HEK293 (cell line): ENCODE measurements around the gene CCDC27.

Experiments
- CTCF ChIA-PET: fragments of 350-600 bp; formaldehyde crosslinking; extraction: SDS; loops from one replicate; lab custom pipeline; 2021; ENCODE audit warnings: antibody characterized with exemption; lab: Yijun Ruan, JAX
- POLR2A ChIA-PET: fragments of 300-600 bp; formaldehyde crosslinking; extraction: SDS; loops from one replicate; lab custom pipeline; 2020; ENCODE audit warnings: antibody characterized with exemption, inconsistent platforms; lab: Yijun Ruan, JAX
- H3K27ac ChIP-seq: fragments of 200-500 bp; sonication (Bioruptor generic); 2 replicates; pipeline ENCODE4 v1.5.1; 2014; ENCODE audit warnings: low read depth, low read length, control low read depth, inconsistent platforms; ENCODE audit errors: extremely low read depth
- H3K36me3 ChIP-seq, 2 experiments: fragments of 200-500 bp in 1 of 2; sonication (Bioruptor generic) in 1 of 2; 1 replicate in 1 of 2; 2 replicates in 1 of 2; pipeline ENCODE4 v1.5.1; 2014 to 2017; ENCODE audit warnings: inconsistent platforms in 2 of 2, low read length in 2 of 2; ENCODE audit not compliant: control insufficient read depth in 2 of 2, insufficient read depth in 1 of 2
- H3K4me1 ChIP-seq: fragments of 200-500 bp; sonication (Bioruptor generic); 2 replicates; pipeline ENCODE4 v1.5.1; 2014; ENCODE audit warnings: mild to moderate bottlenecking, low read length, inconsistent platforms; ENCODE audit not compliant: control insufficient read depth, insufficient read depth
- H3K4me3 ChIP-seq: 2 replicates; pipeline ENCODE4 v1.5.1; 2011; ENCODE audit warnings: low read depth, mild to moderate bottlenecking, control low read depth, low read length, moderate library complexity
- H3K9me3 ChIP-seq: fragments of 200-500 bp; sonication (Bioruptor generic); 2 replicates; pipeline ENCODE4 v1.5.1; 2014; ENCODE audit warnings: low read depth, low read length, inconsistent platforms; ENCODE audit not compliant: control insufficient read depth, insufficient read depth
- BCL11B ChIP-seq: fragments of 450-650 bp; formaldehyde crosslinking; IDR thresholded peaks from 2 replicates; pipeline ENCODE4 v1.5.1; 2016; ENCODE audit warnings: low read depth, missing biosample characterization, missing genetic modification characterization
- HOXD13 ChIP-seq: sonication (generic); formaldehyde crosslinking; IDR thresholded peaks from 2 replicates; pipeline ENCODE4 v1.8.0; 2022; ENCODE audit warnings: missing genetic modification reagents, borderline replicate concordance
- ZFP41 ChIP-seq: fragments of 450-650 bp; formaldehyde crosslinking; IDR thresholded peaks from 2 replicates; pipeline ENCODE4 v1.5.1; 2016; ENCODE audit warnings: missing biosample characterization, missing genetic modification characterization, borderline replicate concordance
- ZNF341 ChIP-seq: fragments of 450-650 bp; formaldehyde crosslinking; IDR thresholded peaks from 2 replicates; pipeline ENCODE4; 2016; ENCODE audit warnings: low read depth, missing biosample characterization, missing genetic modification characterization
- ZNF514 ChIP-seq: fragments of 450-650 bp; formaldehyde crosslinking; IDR thresholded peaks from 2 replicates; pipeline ENCODE4 v1.5.1; 2016; ENCODE audit warnings: missing biosample characterization, missing genetic modification characterization
- ZNF561 ChIP-seq: fragments of 450-650 bp; IDR thresholded peaks from 2 replicates; pipeline ENCODE4 v1.5.1; 2018; ENCODE audit warnings: missing biosample characterization, missing genetic modification characterization, borderline replicate concordance
- ZNF658 ChIP-seq: fragments of 450-650 bp; formaldehyde crosslinking; IDR thresholded peaks from 2 replicates; pipeline ENCODE4; 2016; ENCODE audit warnings: missing biosample characterization, missing genetic modification characterization
- ZNF670 ChIP-seq: fragments of 450-650 bp; formaldehyde crosslinking; IDR thresholded peaks from 2 replicates; pipeline ENCODE4 v1.5.1; 2016; ENCODE audit warnings: missing biosample characterization, missing genetic modification characterization, low read depth
- TF ChIP-seq, protein P1 (sequence below): fragments of 450-650 bp; formaldehyde crosslinking; IDR thresholded peaks from 2 replicates; pipeline ENCODE4 v1.5.1; 2016; ENCODE audit warnings: missing biosample characterization, missing genetic modification characterization, low read depth
- TF ChIP-seq, protein P2 (sequence below): fragments of 450-650 bp; formaldehyde crosslinking; IDR thresholded peaks from 2 replicates; pipeline ENCODE4 v1.5.1; 2016; ENCODE audit warnings: missing biosample characterization, missing genetic modification characterization, borderline replicate concordance
- TF ChIP-seq, protein P3 (sequence below): fragments of 450-650 bp; formaldehyde crosslinking; IDR thresholded peaks from 2 replicates; pipeline ENCODE4 v1.5.1; 2016; ENCODE audit warnings: missing biosample characterization, missing genetic modification characterization
- TF ChIP-seq, protein P4 (sequence below): fragments of 450-650 bp; formaldehyde crosslinking; IDR thresholded peaks from 2 replicates; pipeline ENCODE4 v1.5.0; 2017; ENCODE audit warnings: missing biosample characterization, missing genetic modification characterization, borderline replicate concordance
- TF ChIP-seq, protein P5 (sequence below): fragments of 450-650 bp; formaldehyde crosslinking; IDR thresholded peaks from 2 replicates; pipeline ENCODE4 v1.5.1; 2016; ENCODE audit warnings: missing biosample characterization, missing genetic modification characterization
- TF ChIP-seq, protein P6 (sequence below): fragments of 450-650 bp; formaldehyde crosslinking; IDR thresholded peaks from 2 replicates; pipeline ENCODE4 v1.5.1; 2016; ENCODE audit warnings: missing biosample characterization, missing genetic modification characterization

CCDC27 gene

DNA sequence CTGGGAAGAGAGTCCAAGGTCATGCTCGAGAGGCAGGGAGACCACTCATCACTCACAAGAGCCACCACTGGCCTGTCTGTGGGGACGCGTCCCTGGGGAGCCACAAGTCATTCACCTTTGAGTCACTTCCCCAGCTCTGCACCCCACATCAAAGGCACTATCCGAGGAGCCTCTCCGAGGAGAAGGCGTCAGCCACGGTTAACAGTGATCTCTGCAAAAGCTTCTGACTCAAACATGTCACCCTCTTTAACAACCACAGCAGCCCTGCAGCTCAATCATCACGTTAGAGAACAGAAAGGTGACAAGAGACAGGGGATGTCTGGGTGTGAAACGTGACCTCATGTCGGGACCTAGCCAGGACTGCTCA is 35.1 kb downstream of the CCDC27 start (continued):
- TF ChIP-seq, protein P1, sequence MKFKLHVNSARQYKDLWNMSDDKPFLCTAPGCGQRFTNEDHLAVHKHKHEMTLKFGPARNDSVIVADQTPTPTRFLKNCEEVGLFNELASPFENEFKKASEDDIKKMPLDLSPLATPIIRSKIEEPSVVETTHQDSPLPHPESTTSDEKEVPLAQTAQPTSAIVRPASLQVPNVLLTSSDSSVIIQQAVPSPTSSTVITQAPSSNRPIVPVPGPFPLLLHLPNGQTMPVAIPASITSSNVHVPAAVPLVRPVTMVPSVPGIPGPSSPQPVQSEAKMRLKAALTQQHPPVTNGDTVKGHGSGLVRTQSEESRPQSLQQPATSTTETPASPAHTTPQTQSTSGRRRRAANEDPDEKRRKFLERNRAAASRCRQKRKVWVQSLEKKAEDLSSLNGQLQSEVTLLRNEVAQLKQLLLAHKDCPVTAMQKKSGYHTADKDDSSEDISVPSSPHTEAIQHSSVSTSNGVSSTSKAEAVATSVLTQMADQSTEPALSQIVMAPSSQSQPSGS (tag by site-specific recombination): no peak
- TF ChIP-seq ZNF658 (tag by site-specific recombination) (no peak), ZNF514 (tag by site-specific recombination) (no peak), HOXD13 (no peak), ZNF341 (tag by site-specific recombination) (no peak), BCL11B (no peak), ZNF561 (tag by site-specific recombination) (no peak)

DNA sequence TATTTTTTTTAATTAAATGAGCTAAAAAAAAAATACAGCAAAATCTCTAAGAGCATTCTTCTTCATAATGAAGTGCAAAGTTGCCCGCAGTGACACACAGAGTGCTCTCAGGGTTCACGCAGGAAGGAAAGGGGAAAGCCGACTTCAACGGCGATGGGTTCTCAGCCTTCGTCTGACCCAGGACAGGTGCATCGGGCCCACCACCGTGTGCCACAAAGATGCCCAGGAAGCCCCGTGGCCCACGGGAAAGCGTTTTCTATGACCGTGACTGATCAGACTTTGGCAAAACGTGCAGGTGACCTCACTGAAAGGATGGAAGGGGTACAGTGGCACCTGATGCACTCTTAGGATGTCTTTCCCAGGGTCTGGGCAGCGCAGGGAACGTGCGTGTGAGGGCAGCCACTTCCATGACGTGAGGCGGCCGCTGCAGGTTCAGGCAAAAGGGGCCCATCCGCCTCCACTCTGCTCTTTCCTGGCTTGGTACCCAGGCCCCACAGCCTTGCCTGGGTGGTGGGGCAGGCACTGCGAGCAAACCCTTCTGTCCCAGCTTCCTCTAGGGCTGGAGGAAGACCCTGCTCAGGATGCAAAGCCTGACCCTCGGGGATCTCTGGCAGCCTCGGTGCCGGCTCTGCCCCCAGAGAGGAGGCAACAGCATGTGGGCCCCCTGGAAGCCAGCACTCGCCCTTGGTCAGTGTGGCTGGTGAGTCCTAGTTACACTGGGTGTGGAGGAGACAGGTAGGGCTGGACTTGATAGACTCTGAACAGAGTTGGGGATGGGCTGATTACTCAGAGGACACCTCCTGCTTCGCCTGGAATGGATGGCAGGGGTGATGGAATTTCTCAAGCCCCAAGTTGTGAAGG is 35.7 kb downstream of the CCDC27 start:
- Histone ChIP-seq H3K27ac (no peak overlapping the region), H3K4me1 (no peaks in the 10 kb centered on the region), H3K4me3 (no peak overlapping the region)
- POLR2A ChIA-PET: interaction anchor here (0.6 to 0.7 kb wide), 2 partner anchors 14 to 74 kb away, joined by 3 read pairs; no protein-coding TSS in a partner anchor
- CTCF ChIA-PET: no interaction called here
- TF ChIP-seq, protein P2, sequence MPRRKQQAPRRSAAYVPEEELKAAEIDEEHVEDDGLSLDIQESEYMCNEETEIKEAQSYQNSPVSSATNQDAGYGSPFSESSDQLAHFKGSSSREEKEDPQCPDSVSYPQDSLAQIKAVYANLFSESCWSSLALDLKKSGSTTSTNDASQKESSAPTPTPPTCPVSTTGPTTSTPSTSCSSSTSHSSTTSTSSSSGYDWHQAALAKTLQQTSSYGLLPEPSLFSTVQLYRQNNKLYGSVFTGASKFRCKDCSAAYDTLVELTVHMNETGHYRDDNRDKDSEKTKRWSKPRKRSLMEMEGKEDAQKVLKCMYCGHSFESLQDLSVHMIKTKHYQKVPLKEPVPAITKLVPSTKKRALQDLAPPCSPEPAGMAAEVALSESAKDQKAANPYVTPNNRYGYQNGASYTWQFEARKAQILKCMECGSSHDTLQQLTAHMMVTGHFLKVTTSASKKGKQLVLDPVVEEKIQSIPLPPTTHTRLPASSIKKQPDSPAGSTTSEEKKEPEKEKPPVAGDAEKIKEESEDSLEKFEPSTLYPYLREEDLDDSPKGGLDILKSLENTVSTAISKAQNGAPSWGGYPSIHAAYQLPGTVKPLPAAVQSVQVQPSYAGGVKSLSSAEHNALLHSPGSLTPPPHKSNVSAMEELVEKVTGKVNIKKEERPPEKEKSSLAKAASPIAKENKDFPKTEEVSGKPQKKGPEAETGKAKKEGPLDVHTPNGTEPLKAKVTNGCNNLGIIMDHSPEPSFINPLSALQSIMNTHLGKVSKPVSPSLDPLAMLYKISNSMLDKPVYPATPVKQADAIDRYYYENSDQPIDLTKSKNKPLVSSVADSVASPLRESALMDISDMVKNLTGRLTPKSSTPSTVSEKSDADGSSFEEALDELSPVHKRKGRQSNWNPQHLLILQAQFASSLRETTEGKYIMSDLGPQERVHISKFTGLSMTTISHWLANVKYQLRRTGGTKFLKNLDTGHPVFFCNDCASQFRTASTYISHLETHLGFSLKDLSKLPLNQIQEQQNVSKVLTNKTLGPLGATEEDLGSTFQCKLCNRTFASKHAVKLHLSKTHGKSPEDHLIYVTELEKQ: no peak
- TF ChIP-seq, protein P3, sequence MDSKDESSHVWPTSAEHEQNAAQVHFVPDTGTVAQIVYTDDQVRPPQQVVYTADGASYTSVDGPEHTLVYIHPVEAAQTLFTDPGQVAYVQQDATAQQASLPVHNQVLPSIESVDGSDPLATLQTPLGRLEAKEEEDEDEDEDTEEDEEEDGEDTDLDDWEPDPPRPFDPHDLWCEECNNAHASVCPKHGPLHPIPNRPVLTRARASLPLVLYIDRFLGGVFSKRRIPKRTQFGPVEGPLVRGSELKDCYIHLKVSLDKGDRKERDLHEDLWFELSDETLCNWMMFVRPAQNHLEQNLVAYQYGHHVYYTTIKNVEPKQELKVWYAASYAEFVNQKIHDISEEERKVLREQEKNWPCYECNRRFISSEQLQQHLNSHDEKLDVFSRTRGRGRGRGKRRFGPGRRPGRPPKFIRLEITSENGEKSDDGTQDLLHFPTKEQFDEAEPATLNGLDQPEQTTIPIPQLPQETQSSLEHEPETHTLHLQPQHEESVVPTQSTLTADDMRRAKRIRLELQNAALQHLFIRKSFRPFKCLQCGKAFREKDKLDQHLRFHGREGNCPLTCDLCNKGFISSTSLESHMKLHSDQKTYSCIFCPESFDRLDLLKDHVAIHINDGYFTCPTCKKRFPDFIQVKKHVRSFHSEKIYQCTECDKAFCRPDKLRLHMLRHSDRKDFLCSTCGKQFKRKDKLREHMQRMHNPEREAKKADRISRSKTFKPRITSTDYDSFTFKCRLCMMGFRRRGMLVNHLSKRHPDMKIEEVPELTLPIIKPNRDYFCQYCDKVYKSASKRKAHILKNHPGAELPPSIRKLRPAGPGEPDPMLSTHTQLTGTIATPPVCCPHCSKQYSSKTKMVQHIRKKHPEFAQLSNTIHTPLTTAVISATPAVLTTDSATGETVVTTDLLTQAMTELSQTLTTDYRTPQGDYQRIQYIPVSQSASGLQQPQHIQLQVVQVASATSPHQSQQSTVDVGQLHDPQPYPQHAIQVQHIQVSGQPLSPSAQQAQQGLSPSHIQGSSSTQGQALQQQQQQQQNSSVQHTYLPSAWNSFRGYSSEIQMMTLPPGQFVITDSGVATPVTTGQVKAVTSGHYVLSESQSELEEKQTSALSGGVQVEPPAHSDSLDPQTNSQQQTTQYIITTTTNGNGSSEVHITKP (tag by site-specific recombination): no peak
- no peak for TF ChIP-seq ZNF514 (tag by site-specific recombination)
- TF ChIP-seq, protein P4, sequence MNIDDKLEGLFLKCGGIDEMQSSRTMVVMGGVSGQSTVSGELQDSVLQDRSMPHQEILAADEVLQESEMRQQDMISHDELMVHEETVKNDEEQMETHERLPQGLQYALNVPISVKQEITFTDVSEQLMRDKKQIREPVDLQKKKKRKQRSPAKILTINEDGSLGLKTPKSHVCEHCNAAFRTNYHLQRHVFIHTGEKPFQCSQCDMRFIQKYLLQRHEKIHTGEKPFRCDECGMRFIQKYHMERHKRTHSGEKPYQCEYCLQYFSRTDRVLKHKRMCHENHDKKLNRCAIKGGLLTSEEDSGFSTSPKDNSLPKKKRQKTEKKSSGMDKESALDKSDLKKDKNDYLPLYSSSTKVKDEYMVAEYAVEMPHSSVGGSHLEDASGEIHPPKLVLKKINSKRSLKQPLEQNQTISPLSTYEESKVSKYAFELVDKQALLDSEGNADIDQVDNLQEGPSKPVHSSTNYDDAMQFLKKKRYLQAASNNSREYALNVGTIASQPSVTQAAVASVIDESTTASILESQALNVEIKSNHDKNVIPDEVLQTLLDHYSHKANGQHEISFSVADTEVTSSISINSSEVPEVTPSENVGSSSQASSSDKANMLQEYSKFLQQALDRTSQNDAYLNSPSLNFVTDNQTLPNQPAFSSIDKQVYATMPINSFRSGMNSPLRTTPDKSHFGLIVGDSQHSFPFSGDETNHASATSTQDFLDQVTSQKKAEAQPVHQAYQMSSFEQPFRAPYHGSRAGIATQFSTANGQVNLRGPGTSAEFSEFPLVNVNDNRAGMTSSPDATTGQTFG (tag by site-specific recombination): no peak
- TF ChIP-seq ZNF670 (tag by site-specific recombination): no peak
- TF ChIP-seq ZFP41 (tag by site-specific recombination): no peak
- TF ChIP-seq, protein P5, sequence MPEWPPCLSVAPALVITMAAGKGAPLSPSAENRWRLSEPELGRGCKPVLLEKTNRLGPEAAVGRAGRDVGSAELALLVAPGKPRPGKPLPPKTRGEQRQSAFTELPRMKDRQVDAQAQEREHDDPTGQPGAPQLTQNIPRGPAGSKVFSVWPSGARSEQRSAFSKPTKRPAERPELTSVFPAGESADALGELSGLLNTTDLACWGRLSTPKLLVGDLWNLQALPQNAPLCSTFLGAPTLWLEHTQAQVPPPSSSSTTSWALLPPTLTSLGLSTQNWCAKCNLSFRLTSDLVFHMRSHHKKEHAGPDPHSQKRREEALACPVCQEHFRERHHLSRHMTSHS (tag by site-specific recombination): no peak
- TF ChIP-seq, protein P6, sequence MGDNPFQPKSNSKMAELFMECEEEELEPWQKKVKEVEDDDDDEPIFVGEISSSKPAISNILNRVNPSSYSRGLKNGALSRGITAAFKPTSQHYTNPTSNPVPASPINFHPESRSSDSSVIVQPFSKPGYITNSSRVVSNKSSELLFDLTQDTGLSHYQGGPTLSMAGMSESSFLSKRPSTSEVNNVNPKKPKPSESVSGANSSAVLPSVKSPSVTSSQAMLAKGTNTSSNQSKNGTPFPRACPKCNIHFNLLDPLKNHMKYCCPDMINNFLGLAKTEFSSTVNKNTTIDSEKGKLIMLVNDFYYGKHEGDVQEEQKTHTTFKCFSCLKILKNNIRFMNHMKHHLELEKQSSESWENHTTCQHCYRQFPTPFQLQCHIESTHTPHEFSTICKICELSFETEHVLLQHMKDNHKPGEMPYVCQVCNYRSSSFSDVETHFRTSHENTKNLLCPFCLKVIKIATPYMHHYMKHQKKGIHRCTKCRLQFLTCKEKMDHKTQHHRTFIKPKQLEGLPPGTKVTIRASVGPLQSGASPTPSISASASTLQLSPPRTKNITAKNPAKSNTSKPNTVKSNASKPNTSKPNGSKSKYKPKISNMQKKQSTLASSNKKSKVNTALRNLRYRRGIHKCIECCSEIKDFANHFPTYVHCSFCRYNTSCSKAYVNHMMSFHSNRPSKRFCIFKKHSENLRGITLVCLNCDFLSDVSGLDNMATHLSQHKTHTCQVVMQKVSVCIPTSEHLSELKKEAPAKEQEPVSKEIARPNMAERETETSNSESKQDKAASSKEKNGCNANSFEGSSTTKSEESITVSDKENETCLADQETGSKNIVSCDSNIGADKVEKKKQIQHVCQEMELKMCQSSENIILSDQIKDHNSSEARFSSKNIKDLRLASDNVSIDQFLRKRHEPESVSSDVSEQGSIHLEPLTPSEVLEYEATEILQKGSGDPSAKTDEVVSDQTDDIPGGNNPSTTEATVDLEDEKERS (tag by site-specific recombination): no peak
- TF ChIP-seq, all 188 proteins: peak for 0
- Histone ChIP-seq H3K9me3 (no peaks in the 10 kb centered on the region), H3K36me3 (peaks cover 23 to 95% of the 10 kb centered on the region in 2 experiments; a peak in 2 of 3 replicates)
